ENCODE results near the gene MPHOSPH10.
A peak's percentile ranks its signal among the peaks of the same experiment; 100 is the strongest.
"Not testable (repeated sequence)": the region's sequence is repeated elsewhere in the genome, so short reads cannot be mapped to it uniquely, and the experiment has no call there.

MPHOSPH10 gene

DNA sequence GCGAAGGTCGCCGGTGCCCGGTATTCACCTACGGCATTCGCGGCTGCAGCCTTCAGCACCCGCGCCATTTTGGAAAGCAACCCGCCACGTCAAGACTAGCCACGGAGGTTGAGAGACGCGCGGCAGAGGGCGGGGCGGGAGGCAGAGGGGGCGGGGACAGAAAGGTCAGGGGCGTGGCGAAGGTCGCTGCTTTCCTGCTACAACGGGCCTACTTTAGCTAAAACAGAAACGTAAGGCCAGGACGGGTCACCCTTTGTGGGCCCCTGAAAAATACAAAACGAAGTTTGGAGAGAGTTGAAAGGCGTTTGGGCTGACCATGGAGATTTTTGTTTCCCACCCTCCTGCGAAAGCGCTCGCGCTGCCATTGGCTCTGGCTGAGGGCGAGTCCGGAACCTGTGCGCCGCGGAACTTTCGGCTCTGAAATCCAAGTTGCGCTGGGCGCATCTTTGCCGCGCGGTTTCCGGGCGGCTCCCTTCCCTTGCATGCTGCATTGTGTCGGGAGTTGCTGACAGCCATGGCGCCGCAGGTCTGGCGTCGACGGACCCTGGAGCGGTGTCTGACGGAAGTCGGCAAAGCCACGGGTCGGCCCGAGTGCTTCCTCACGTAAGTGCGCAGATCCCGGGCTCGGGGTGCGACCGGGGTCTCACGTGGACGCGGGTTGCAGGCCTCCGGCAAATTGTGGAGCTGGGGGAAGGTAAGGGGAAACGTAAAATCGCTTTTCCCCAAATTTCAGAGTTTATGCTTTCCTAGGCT lies at the start of gene MPHOSPH10, which contains the start of gene MCEE:
Gene MPHOSPH10, plus strand, starts transcription at position 483 of the 753 bp plus-strand sequence. Its CDS starts 32 bp downstream, at position 515.
Gene MCEE, minus strand, starts transcription at position 78 of the 753 bp plus-strand sequence. Its CDS starts 10 bp downstream, at position 68.
- Histone ChIP-seq H3K27ac (ENCODE audit: low read length) (peak within 1 kb of the TSS; percentile 97), H3K27me3 (ENCODE audit: insufficient read depth, low read length, poor library complexity) (no peaks in the 10 kb centered on the region), H3K4me1 (ENCODE audit: insufficient read depth, low read length) (peaks cover 43% of the 10 kb centered on the region), H3K4me3 (ENCODE audit: low read depth in 1 of 2, low read length in 2 of 2) (peak within 1 kb of the TSS; percentile 74 to 100), H3K79me2 (ENCODE audit: insufficient read depth, low read length) (peaks cover 69% of the 10 kb centered on the region), H3K4me2 (ENCODE audit: insufficient read depth, low read length) (peak within 1 kb of the TSS; percentile 74), H2AFZ (ENCODE audit: low read depth, low read length) (peak within 1 kb of the TSS; percentile 100), H3K9ac (ENCODE audit: low read depth, low read length) (peak within 1 kb of the TSS; percentile 96), H3K9me3 (ENCODE audit: insufficient read depth, low read length, severe bottlenecking) (no peaks in the 10 kb centered on the region), H3K36me3 (ENCODE audit: insufficient read depth, low read length) (peaks cover 37% of the 10 kb centered on the region), H4K20me1 (ENCODE audit: insufficient read depth, low read length) (peaks cover 10% of the 10 kb centered on the region; the same call in 1 of the 2 replicates)
- ATAC-seq (ENCODE audit: insufficient read depth, low read depth) = peak; percentile 93
- peak; percentile 91 for DNase-seq
- TF ChIP-seq EZH2 (IDR thresholded peaks at IDR 0.05; ENCODE audit: borderline replicate concordance, low read depth, low read length, severe bottlenecking) = no peak
- TF ChIP-seq, protein P1, sequence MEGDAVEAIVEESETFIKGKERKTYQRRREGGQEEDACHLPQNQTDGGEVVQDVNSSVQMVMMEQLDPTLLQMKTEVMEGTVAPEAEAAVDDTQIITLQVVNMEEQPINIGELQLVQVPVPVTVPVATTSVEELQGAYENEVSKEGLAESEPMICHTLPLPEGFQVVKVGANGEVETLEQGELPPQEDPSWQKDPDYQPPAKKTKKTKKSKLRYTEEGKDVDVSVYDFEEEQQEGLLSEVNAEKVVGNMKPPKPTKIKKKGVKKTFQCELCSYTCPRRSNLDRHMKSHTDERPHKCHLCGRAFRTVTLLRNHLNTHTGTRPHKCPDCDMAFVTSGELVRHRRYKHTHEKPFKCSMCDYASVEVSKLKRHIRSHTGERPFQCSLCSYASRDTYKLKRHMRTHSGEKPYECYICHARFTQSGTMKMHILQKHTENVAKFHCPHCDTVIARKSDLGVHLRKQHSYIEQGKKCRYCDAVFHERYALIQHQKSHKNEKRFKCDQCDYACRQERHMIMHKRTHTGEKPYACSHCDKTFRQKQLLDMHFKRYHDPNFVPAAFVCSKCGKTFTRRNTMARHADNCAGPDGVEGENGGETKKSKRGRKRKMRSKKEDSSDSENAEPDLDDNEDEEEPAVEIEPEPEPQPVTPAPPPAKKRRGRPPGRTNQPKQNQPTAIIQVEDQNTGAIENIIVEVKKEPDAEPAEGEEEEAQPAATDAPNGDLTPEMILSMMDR (IDR thresholded peaks at IDR 0.05; ENCODE audit: borderline replicate concordance, extremely low read depth, low read length, poor library complexity, severe bottlenecking) = no peak

- no peak overlapping the region for H3K27ac ChIP-seq (ENCODE audit: low read length)
- no peaks in the 10 kb centered on the region for H4K20me1 ChIP-seq (ENCODE audit: insufficient read depth, low read length)
- DNase-seq (no peak), ATAC-seq (ENCODE audit: insufficient read depth, low read depth) (no peak)
- no peaks in the 10 kb centered on the region for H3K4me1 ChIP-seq (ENCODE audit: insufficient read depth, low read length)
- peaks cover 16% of the 10 kb centered on the region for H3K36me3 ChIP-seq (ENCODE audit: insufficient read depth, low read length)
- no peaks in the 10 kb centered on the region for H3K9me3 ChIP-seq (ENCODE audit: insufficient read depth, low read length, severe bottlenecking)
- TF ChIP-seq, protein P1 (IDR thresholded peaks at IDR 0.05; ENCODE audit: borderline replicate concordance, extremely low read depth, low read length, poor library complexity, severe bottlenecking) = no peak
- no peak for TF ChIP-seq EZH2 (IDR thresholded peaks at IDR 0.05; ENCODE audit: borderline replicate concordance, low read depth, low read length, severe bottlenecking)
- H3K4me2 ChIP-seq (ENCODE audit: insufficient read depth, low read length) = no peak overlapping the region
- no peaks in the 10 kb centered on the region for H3K27me3 ChIP-seq (ENCODE audit: insufficient read depth, low read length, poor library complexity)
- no peaks in the 10 kb centered on the region for H3K79me2 ChIP-seq (ENCODE audit: insufficient read depth, low read length)
- no peak overlapping the region for H2AFZ ChIP-seq (ENCODE audit: low read depth, low read length)
- H3K4me3 ChIP-seq (ENCODE audit: low read depth in 1 of 2, low read length in 2 of 2) = no peak overlapping the region
- no peak overlapping the region for H3K9ac ChIP-seq (ENCODE audit: low read depth, low read length)
Observed at GRCh38 chr2:71082402-71083252, 47.8 kb upstream of the MPHOSPH10 start.

- not testable (repeated sequence) for H3K79me2 ChIP-seq (ENCODE audit: insufficient read depth, low read length); H3K4me3 ChIP-seq (ENCODE audit: low read depth in 1 of 2, low read length in 2 of 2); ATAC-seq (ENCODE audit: insufficient read depth, low read depth); H4K20me1 ChIP-seq (ENCODE audit: insufficient read depth, low read length); H2AFZ ChIP-seq (ENCODE audit: low read depth, low read length); H3K4me2 ChIP-seq (ENCODE audit: insufficient read depth, low read length); H3K27me3 ChIP-seq (ENCODE audit: insufficient read depth, low read length, poor library complexity); H3K36me3 ChIP-seq (ENCODE audit: insufficient read depth, low read length); H3K27ac ChIP-seq (ENCODE audit: low read length); H3K9me3 ChIP-seq (ENCODE audit: insufficient read depth, low read length, severe bottlenecking); H3K9ac ChIP-seq (ENCODE audit: low read depth, low read length); DNase-seq; H3K4me1 ChIP-seq (ENCODE audit: insufficient read depth, low read length)
Observed at GRCh38 chr2:71083297-71083696, 47.1 kb upstream of the MPHOSPH10 start.

- not testable (repeated sequence) for H3K36me3 ChIP-seq (ENCODE audit: insufficient read depth, low read length); H2AFZ ChIP-seq (ENCODE audit: low read depth, low read length); H3K27me3 ChIP-seq (ENCODE audit: insufficient read depth, low read length, poor library complexity); H3K4me1 ChIP-seq (ENCODE audit: insufficient read depth, low read length); DNase-seq; H3K9ac ChIP-seq (ENCODE audit: low read depth, low read length); ATAC-seq (ENCODE audit: insufficient read depth, low read depth); H3K9me3 ChIP-seq (ENCODE audit: insufficient read depth, low read length, severe bottlenecking); H3K27ac ChIP-seq (ENCODE audit: low read length); H3K4me2 ChIP-seq (ENCODE audit: insufficient read depth, low read length); H4K20me1 ChIP-seq (ENCODE audit: insufficient read depth, low read length); H3K4me3 ChIP-seq (ENCODE audit: low read depth in 1 of 2, low read length in 2 of 2); H3K79me2 ChIP-seq (ENCODE audit: insufficient read depth, low read length)
Observed at GRCh38 chr2:71083752-71084312, 46.6 kb upstream of the MPHOSPH10 start.

GRCh38 chr2:71085325-71086003 lies 45.0 kb upstream of the MPHOSPH10 start:
- not testable (repeated sequence) for H3K4me1 ChIP-seq (ENCODE audit: insufficient read depth, low read length)

More at GRCh38 chr2:71085325-71086003, 45.0 kb upstream of the MPHOSPH10 start:
- H2AFZ ChIP-seq (ENCODE audit: low read depth, low read length); H3K79me2 ChIP-seq (ENCODE audit: insufficient read depth, low read length); H3K4me2 ChIP-seq (ENCODE audit: insufficient read depth, low read length); H3K27ac ChIP-seq (ENCODE audit: low read length); H3K9ac ChIP-seq (ENCODE audit: low read depth, low read length); DNase-seq; H3K4me3 ChIP-seq (ENCODE audit: low read depth in 1 of 2, low read length in 2 of 2); H4K20me1 ChIP-seq (ENCODE audit: insufficient read depth, low read length); H3K9me3 ChIP-seq (ENCODE audit: insufficient read depth, low read length, severe bottlenecking); H3K36me3 ChIP-seq (ENCODE audit: insufficient read depth, low read length); ATAC-seq (ENCODE audit: insufficient read depth, low read depth); H3K27me3 ChIP-seq (ENCODE audit: insufficient read depth, low read length, poor library complexity): not testable (repeated sequence)

Measured in DND-41 (cell line).